Activated naive CD4-positive, alpha-beta T cell treated with Interleukin-2 at 50 U/mL for 16 hours (primary cell): ENCODE data around the gene DCLK1.

Experiments
- DNase-seq: peaks from one replicate; pipeline ENCODE4 v3.0.0-alpha.2; 2020

DCLK1 gene

DNA sequence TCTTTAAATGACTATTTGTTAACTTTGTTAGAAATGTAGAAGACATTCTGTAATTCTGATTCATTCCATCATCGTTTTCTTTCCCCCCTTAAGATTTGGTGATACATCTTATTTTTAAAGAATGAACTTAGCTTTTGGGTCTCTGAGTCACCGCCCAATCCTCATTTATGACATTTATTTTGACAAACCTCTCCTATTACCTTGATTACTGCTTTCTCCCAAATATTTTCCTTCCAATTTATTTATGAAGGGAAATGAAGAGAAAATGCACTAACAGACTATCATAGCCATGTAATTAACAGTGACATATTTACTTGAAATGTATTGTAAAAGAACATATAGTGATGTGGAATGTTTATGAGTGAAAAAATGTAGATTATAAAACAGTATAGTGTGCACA lies 241.6 kb downstream of the DCLK1 start:
- DNase-seq = no peak

DNA sequence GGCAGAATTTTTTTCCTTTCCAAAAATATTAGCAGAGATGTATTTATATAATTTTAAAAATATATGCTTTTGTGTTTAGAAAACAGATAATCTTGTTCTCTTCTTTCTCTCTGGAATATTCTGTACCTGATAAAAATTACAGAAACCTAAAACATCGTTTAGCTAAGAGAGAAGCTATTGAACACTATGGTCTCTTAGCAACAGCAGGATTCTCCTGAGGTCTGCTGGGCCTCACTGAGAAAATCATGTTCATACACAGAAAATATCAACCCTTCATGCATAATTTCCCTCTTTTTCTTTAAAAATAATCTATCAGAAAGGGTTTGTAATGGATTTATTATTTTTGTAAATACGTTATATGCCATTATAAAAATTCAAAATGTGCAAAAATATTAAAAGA lies 242.2 kb downstream of the DCLK1 start:
- DNase-seq = no peak

DNA sequence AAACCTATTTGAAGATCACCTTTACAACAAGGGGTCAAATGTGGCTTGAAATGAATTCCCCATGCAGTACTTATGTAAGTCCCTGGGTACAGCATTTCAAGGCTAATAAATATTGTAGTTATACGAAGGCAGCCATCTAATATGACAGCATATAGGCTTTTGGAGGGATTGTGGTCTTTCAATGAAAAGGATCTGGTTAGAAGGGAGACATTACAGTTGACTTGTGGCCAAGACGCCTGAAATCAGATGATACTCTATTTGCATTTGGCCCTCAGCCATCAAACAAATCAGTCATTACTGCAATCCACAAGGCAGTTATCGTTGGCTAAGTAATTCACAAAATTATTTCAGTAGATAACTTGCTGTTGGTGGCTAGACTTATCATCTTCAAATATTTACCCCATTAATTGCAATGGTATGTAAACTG lies 242.7 kb downstream of the DCLK1 start:
- no peak for DNase-seq

DNA sequence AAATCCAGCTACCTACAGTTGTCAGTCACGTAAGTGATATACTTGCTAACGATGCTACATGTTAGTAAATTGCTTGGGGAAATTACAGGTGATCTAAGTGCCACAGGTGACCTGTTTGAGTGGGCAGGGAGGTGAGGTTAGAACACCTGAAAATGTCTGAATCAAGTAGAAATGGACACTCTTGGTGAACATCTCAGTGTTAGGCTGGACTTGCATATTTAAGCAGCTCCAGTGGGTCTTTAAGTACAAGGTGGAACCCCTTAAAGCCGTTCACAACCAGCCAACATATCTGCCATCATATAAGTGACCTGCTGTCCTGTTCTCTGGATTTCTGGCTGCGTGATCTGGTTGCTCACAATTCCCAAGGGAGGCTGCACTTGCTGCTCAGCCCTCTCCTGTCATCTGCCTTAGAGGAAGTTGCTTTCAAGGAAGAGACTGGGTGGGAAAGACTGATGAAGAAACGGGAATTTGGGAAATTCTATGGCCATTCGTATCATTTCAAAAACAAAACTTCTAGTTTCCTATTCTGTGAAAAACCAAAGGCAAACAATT lies 244.0 kb downstream of the DCLK1 start:
- DNase-seq = no peak

DNA sequence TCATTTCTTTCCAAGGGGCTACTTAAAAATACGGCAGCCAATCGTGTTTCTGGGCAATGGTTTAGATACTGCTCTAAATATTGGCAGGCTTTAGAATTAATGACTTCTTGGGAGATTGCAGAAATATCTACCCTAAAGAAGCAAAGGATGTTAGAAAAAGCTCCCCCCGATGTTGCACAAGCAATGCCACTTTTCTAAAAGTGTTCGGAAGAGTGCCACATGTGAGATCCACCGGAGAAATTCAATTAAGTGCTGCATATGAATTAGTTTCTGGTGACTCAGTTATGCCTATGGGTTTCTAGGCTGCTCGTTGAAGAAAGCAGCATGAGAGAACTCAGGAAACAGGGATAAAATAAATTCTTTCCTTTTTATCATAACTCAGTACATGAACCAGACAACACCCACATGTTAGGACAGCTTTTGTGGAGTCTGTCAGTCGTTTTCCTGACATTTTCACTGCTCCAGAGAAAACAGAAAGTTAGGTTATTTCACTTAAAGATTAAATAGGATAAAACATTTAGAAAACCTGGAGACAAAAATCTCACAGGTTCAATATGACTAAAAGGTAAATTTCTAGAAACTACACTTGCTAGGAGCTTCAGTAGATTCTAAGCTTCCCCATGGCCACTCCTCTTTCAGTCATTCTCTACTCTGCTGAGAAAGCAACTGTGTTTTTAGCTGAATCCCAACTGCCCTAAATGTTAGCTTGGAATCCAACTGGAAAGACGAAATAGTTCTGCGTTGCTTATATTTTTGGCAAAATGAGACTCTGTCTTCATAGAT lies 244.7 kb downstream of the DCLK1 start:
- no peak for DNase-seq

DNA sequence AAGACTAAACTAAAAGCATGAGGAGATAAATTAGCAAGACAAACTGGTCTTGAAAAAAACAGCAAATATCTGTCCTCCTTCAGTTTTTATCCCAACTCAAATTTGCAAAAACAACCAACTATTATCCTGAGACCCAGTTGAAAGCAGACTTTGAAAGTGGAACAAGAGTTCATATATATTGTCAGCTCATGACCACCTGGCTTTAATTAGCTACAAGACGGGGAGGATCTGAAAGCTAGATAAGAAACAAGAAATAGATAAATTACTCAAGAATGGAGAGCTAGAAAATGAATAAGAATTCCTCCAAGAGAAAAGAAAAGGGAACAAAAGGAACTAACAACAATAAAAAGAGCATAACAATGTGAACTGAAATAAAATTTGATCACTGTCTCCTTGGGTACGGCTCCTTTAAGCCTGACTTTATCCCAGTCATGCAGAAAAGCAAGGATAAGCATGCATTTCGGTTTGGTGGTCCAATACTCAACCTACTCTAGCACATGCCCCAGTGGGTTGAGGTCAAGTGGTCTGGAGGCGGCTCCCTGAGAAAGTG lies 246.9 kb downstream of the DCLK1 start:
- DNase-seq = no peak

DNA sequence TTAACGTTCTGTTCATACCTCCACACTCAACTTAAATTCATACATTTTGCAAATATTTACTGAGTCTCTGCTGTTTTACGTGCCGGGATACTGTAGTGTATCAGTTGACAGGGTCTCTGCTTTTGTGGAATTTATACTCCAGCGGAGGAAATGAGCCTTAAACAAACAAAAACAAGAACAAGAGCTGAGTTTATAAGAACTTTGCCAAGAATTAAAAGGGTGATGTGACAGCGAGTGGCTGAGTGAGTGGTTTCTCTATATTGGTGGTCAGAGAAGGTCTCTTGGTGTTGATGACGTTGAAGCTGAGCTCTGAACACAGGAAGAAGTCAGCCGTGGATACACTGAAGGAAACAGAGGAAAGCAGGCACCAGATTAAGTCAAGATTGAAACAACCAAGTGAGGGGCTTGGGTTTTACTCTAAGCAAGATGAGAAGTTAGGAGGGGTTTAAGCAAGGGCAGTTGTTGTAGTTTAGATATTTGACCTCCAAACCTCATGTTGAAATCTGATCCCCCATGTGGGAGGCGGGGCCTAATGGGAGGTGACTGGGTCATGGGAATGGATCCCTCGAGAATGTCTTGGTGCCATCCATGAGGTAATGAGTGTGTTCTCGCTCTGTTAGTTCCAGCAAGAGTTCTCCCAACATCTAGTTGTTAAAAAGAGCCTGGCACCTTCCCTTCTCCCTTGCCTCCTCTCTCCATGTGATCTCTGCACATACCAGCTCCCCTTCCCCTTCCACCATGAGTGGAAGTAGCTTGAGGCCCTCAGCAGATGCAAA lies 248.3 kb downstream of the DCLK1 start:
- no peak for DNase-seq

DNA sequence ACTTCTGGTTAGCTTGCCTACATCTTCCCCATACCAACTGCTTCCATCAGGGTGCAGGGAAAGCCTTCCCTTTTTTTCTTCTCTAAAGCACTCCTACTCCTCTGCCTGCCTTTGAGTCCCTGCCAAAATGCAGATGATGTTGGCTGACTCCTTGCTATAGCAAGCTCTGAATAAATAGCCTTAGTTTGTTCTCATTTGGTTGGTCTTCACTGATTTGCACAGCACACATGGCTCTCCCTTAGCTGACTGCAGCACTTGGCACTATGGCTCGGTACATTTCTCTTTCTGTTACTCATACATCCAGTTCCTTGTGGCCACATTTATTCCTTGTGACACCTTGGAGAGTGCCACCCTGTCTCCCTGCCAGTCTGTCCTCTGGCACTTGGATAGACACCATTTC lies 249.8 kb downstream of the DCLK1 start:
- no peak for DNase-seq

DNA sequence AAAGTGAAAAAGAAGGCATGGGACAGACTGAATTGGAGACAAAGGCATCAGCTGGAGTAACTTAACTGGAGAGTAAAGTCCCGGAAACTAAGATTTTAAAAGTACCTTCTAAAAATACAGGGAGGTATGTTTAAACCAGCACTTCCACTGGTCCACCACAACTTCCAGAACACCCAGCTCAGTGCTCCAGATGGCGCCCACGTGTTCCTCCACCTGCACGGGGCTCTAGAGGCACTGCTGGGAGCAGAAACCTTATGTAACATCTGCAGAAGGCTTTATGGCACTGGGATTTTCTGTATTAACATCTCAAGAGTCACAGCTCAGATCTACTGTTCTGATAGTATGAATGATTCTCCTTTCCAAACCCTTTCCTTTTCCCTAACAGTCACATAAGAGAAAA lies 252.1 kb downstream of the DCLK1 start:
- DNase-seq = no peak

DNA sequence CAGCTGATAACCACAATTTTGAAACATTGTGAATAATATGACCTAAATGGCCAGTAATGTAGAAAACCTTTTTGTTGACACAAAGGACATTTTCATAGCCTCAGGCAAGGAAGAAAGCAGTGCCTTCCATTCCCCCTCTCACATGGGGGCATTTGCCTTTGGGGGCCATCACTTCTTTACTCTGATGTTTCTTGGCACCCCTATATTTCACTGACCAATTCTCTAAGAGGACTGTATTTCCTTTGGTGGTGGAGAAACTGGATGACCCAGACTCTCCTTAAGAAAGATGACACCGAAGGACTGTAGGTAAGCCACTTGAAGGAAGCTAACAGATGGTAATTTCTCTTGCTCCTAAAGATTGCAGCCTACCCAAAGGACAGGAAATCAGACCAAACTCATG lies 254.6 kb downstream of the DCLK1 start:
- DNase-seq = no peak

DNA sequence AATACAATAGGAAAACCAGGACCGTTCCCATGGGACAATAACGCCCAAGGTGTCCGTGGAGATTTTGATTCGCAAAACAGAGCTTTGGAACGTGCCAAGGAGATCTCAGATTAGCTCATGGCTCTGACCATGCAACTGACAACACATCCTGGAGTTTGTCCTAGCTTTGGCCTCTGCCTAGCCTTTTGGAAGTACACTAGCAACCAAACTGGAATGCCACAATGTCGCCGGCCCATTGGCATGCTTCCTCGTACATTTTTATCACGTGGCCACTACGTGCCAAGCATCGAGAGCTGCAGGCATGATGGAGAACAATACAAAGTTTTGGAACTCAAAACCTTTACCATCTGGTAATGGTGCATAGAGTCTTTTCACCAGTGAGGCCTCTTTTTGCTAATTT lies 256.5 kb downstream of the DCLK1 start:
- DNase-seq = no peak

DNA sequence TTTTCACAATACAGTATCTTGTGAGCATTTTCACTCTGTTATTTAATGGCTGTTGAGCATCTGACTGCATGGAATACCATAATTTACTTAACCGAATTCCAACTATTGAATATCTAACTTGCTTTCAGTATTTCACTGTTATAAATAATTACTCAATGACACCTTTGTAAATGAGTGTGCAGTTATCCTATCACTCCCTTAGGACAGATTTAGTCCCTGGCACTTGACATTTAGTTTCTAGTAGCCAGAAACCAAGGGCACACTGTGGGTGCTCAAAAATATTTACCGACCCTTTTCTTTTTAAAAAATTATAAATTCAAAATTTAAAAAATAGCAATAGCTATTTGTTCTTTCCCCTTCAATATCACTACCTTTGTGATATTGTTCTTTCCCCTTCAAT lies 258.8 kb downstream of the DCLK1 start:
- no peak for DNase-seq

DNA sequence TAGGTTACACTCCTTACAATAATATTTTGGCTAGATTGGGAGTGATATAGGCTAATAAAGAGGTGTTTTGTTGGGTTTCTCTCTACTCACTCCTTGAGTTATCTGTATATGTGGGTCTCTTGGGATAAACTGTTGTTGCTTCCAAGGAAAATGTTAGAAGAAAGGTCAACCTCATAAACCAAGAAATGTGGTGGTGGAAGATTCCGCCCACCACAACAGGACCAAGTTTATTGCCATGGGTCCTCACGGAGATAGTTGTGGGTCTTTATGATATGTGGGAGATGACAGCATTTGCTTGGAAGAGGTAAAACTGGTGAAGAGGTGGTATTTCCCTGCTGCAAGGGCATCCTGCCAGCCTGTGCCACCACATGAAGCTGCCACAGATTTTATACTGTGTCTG lies 259.6 kb downstream of the DCLK1 start:
- DNase-seq = no peak

DNA sequence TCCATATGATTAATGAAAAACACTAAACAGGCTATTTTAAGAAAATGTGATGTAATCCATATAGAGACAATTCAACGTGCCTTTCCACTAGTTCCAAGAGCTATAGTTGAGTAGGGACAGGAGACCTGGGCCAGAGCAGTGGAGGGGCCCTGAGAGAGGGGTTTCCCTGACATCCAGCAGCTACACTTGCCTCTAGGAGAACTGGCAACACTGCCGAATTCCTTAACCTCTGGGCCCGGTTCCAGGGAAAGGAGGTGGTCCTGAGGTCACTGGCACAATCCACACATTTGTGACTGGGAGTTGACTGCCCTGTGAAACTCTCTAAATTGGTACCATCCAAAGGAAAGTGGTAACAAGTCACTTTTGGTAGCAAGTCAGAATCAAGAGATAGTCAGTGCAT lies 264.4 kb downstream of the DCLK1 start:
- DNase-seq = no peak

DNA sequence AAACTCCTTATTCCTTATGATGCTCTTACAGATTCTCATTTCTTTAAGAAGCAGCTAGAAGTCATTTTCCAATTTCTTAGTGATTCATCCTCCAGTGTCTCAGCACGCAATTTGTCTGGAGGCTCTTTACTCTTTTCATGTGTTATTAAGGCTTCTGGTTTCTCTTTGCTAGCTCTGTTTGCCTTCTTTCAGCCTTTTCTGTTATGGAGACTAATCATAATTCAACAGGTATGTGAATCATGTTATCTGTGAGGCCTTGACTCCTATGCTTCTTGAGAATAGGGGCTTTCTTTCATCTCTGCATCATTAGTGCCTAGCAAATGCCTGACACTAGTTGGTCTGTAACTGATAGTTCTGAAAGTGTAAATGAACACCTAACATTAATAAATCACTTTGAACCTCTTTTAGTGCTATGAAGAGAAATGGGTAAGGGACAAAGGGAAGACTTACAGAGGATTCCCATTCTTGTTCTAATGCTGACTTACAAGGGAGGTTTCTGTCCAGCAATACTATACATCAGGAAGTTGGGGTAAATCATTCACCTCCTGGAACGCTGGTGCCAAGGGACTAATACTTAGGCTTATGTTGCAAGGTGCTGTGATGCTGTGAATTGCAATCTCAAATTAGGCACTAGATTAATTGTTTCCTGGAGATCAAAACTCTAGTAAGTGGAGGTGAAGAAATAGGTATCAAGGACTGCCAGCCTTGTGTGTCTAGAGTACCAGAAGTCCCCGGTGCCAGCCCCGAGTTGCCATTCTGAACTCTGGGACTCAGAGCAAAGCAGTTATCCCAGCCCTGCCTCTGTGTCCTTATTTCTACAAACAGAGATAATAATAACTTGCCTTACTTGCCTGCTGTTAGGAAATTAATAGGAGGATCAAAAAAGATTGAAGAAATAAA lies 265.6 kb downstream of the DCLK1 start:
- no peak for DNase-seq

DNA sequence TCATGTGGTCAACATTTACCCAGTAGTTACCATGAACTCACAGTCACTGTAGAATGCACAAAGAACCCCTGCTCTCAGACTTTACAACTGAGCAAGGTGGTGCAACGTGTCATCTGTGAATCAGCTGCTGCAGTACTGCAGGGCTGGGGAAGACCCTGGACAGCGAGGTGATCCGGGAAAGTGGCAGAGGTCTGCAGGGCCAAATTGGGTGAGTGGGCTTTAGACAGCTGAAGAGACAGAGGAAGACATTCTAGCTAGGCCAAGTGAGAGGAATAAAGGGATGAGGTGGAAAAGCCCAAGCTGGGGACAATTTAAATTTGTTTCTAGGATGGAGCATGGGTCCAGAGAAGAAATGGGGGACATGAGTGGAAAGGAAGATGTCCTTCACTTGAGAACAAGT lies 270.5 kb downstream of the DCLK1 start:
- no peak for DNase-seq

DNA sequence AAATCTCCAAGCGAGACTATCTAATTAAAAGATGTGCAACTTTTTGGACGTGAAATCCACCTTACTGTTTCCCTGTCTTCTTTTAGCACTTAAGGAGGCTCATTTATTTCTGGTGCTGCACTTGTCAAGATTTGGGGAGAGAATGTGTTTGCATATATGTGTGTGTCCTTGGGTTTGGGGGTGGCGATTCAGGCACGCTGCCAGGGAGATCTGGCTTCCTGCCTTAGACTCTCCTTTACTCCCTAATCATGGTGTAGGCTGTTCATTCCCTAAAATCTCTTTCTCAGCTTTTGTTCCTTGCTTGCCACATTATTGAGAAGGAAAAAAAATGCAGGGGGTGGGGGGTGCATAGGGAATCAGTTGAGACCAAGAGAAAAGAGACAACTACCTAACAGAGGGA lies 271.2 kb downstream of the DCLK1 start:
- no peak for DNase-seq

DNA sequence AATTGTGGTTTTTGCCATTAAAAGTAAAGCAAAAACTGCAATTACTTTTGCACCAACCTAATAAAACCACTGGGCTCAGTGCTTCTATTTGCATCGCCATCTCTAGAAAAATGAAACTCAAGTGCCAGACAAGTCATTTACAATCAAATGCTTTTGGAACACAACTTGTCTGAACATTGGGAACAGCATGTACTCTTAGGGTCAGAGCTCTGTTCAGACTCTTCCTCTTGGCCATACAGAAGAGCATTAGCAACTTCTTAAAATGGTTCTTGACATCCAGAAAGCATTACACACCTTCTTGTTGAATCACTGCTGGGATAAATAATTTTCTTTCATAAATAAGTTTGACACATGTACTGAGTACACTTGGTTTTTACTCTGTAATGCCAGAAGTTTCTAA lies 272.5 kb downstream of the DCLK1 start:
- no peak for DNase-seq

DNA sequence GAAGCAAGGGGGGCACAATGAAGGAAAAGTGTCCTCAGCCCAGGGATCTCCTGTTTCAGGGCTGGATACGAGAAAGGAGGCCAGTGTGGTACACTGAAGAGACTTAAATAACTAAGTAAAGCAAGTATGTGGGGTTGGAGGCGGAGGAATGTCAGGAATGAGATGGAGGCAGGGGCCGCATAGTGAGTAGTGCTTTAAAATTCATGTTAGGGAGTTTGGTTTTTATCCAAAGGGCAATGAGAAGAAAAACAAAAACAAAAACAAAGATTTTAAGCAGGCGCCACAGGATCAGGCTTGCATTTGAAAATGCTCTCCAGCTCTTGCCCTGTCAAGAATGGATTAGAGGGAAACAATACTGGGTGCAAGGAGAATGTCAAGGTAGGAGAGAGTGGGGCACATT lies 273.4 kb downstream of the DCLK1 start:
- DNase-seq = no peak

DNA sequence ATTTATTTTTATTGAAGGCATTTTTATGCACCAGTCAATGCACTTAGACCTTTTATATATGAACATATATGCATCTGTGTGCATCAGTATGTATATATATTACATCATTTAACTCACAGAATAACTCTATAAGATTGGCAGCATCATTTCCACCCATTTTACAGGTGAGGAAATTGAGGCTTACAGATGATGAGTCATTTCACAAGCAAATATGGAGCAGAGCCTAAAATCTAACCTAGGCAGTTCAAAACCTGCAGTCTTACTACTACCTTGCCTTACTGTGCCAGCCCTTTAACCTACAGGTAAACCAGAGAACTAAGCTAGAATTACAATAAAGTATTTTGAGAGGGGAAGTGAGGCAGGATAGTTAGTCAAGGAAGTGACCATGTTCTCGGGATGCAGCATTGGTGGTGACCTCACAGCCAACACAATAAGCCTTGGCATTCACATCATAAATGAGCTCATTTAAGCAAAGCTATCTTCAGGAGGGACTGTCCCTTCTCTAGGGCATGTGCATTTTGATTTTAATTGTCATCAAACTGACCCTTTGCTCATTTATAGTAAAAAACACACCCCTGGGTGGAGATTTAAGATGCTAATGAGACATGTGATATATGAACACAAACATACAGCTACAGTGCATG lies 274.3 kb downstream of the DCLK1 start:
- no peak for DNase-seq

DNA sequence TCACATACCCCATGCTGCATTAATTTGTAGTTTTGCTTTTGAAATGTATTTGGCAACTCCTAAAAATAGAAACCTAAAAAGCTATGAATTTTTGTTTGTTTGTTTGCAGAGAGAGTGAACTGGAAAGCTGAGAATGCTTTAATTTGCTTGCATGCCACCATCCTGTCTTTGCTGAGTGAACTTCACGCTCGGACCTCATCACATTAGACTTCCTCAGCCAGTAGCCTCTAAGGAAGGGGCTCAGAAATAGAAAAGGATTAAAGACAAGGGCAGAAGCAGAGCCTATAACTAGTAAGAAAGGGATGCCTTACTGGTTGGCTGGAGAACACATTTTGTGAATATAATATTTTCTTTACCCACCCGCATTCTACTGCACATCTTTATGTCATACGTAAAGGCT lies 275.1 kb downstream of the DCLK1 start:
- no peak for DNase-seq

DNA sequence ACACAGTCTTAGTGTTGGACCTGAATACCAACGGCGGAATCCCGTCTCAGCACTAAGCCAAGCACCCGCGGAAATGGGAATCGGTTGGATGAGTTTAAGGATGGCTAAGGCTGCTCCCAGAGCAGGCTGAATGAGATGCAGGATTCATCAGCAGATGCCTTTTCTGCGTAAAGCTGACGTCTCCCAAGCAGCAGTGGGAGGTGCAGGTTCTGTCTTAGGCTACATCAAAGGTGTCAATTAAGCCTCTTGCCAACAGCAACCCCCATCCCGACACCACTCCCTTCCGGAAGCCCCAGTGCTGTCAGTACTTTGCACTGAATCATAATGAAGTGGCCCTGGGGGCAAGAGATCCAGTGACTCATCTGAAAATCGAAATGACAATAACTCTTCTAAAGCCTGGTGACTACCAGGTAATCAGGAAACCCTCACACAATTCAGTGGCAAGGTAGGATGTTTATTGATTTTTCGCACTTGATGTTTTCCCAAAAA lies 275.6 kb downstream of the DCLK1 start:
- no peak for DNase-seq
